WTC11 (cell line): Measurements from ENCODE around the gene GFRA1. TPM values are rescaled to one million over a fixed set of nuclear protein-coding genes. Genes with fewer than 3 reads are reported as not detected.

Experiments used
- ATAC-seq: fragments of 200-7000 bp; cut with Tn5 transposase; 2 replicates; pipeline ENCODE4 v1.10.0; 2021; ENCODE audit warnings: mild to moderate bottlenecking, moderate library complexity
- CTCF ChIA-PET: fragments of 300-600 bp; sonication (Branson Sonifier 250); formaldehyde crosslinking; loops from one replicate; lab custom pipeline; 2021; ENCODE audit warnings: antibody characterized with exemption; lab: Charles Lee
- POLR2A ChIA-PET: fragments of 350-600 bp; sonication (Branson Sonifier 250); formaldehyde crosslinking; loops from one replicate; lab custom pipeline; 2021; ENCODE audit warnings: antibody characterized with exemption; lab: Charles Lee
- DNase-seq: peaks from one replicate; pipeline ENCODE4 v3.0.0; 2021; ENCODE audit warnings: low spot score
- H3K27ac Mint-ChIP-seq: 2 replicates; pipeline ENCODE4 v1.8.0; 2021; ENCODE audit warnings: mixed read lengths
- H3K27me3 Mint-ChIP-seq: 2 replicates; pipeline ENCODE4 v1.8.0; 2021; ENCODE audit warnings: low read depth, mild to moderate bottlenecking, moderate library complexity, mixed read lengths
- H3K36me3 Mint-ChIP-seq: 2 replicates; pipeline ENCODE4 v1.8.0; 2021; ENCODE audit warnings: mixed read lengths
- H3K4me1 Mint-ChIP-seq: 2 replicates; pipeline ENCODE4 v1.8.0; 2022; ENCODE audit warnings: mixed read lengths
- H3K4me3 Mint-ChIP-seq: 2 replicates; pipeline ENCODE4 v1.8.0; 2021; ENCODE audit warnings: mild to moderate bottlenecking, moderate library complexity, mixed read lengths
- H3K9me3 Mint-ChIP-seq: 2 replicates; pipeline ENCODE4 v1.8.0; 2021; ENCODE audit warnings: mixed read lengths
- AFF4 ChIP-seq: sonication (generic); formaldehyde crosslinking; IDR thresholded peaks from 2 replicates; pipeline ENCODE4 v1.8.1; 2023; ENCODE audit warnings: mild to moderate bottlenecking, missing genetic modification reagents, borderline replicate concordance
- AR ChIP-seq: fragments of 250-450 bp; sonication (Bioruptor Pico); IDR thresholded peaks from 2 replicates; pipeline ENCODE4 v1.9.0; 2021; ENCODE audit warnings: mild to moderate bottlenecking
- GABPB1 ChIP-seq: sonication (generic); formaldehyde crosslinking; IDR thresholded peaks from 2 replicates; pipeline ENCODE4 v1.8.1; 2023; ENCODE audit warnings: mild to moderate bottlenecking, missing genetic modification reagents
- IRF2 ChIP-seq: sonication (generic); formaldehyde crosslinking; IDR thresholded peaks from 2 replicates; pipeline ENCODE4 v1.8.0; 2022; ENCODE audit warnings: low read depth, missing genetic modification reagents, borderline replicate concordance
- OVOL2 ChIP-seq: fragments of 250-450 bp; sonication (Bioruptor Pico); IDR thresholded peaks from 2 replicates; pipeline ENCODE4 v1.9.0; 2021; ENCODE audit warnings: mild to moderate bottlenecking, borderline replicate concordance
- RELA ChIP-seq: sonication (generic); formaldehyde crosslinking; IDR thresholded peaks from 2 replicates; pipeline ENCODE4 v1.8.1; 2022; ENCODE audit warnings: missing genetic modification reagents, mild to moderate bottlenecking, borderline replicate concordance
- SMAD4 ChIP-seq: sonication (generic); formaldehyde crosslinking; IDR thresholded peaks from 2 replicates; pipeline ENCODE4 v1.8.0; 2022; ENCODE audit warnings: mild to moderate bottlenecking, missing genetic modification reagents
- STAT6 ChIP-seq: sonication (generic); formaldehyde crosslinking; conservative IDR thresholded peaks from 2 replicates; pipeline ENCODE4 v1.8.1; 2023; ENCODE audit warnings: mild to moderate bottlenecking, low read depth, missing genetic modification reagents, moderate library complexity
- TEAD1 ChIP-seq: sonication (generic); formaldehyde crosslinking; IDR thresholded peaks from 2 replicates; pipeline ENCODE4 v1.8.0; 2022; ENCODE audit warnings: mild to moderate bottlenecking, missing genetic modification reagents
- total RNA-seq: library from RNA; stranded (reverse); gene quantifications from 3 replicates; pipeline ENCODE4 v1.2.3, GENCODE V29; 2021
- TF ChIP-seq, protein P1 (sequence below): sonication (generic); formaldehyde crosslinking; IDR thresholded peaks from 2 replicates; pipeline ENCODE4 v1.8.0; 2022; ENCODE audit warnings: missing genetic modification reagents
- TF ChIP-seq, protein P2 (sequence below): sonication (generic); formaldehyde crosslinking; IDR thresholded peaks from 2 replicates; pipeline ENCODE4 v1.8.1; 2023; ENCODE audit warnings: mild to moderate bottlenecking, missing genetic modification reagents
- TF ChIP-seq, protein P3 (sequence below): fragments of 250-450 bp; sonication (Bioruptor Pico); IDR thresholded peaks from 2 replicates; pipeline ENCODE4 v1.9.0; 2021; ENCODE audit warnings: moderate library complexity, mild to moderate bottlenecking, inconsistent platforms, borderline replicate concordance
- TF ChIP-seq, protein P4 (sequence below): fragments of 250-450 bp; sonication (Bioruptor Pico); IDR thresholded peaks from 2 replicates; pipeline ENCODE4 v1.9.0; 2021; ENCODE audit warnings: mild to moderate bottlenecking
- TF ChIP-seq, protein P5 (sequence below): fragments of 200-600 bp; IDR thresholded peaks from 2 replicates; pipeline ENCODE4 v1.8.0; 2022; ENCODE audit warnings: antibody characterized with exemption
- TF ChIP-seq, protein P6 (sequence below): sonication (generic); formaldehyde crosslinking; conservative IDR thresholded peaks from 2 replicates; pipeline ENCODE4 v1.8.1; 2022; ENCODE audit warnings: mild to moderate bottlenecking, missing genetic modification reagents
- TF ChIP-seq, protein P7 (sequence below): sonication (generic); formaldehyde crosslinking; IDR thresholded peaks from 2 replicates; pipeline ENCODE4 v1.8.1; 2023; ENCODE audit warnings: mild to moderate bottlenecking, missing genetic modification reagents, moderate library complexity

Gene GFRA1
- total RNA-seq, 1 experiment from 2014 or later: 4.4 TPM

- ChIA-PET CTCF (interaction anchor here (1.1 to 2.4 kb wide), 5 partner anchors 14 to 580 kb away, joined by 4 to 10 read pairs (median 6); partner anchors contain the start of gene GFRA1), POLR2A (no interaction called here)
- Mint-ChIP-seq H3K4me3 (no peak overlapping the region), H3K4me1 (peaks cover 2% of the 10 kb centered on the region), H3K27ac (no peak overlapping the region), H3K27me3 (no peaks in the 10 kb centered on the region), H3K9me3 (peaks cover 7% of the 10 kb centered on the region; the same call in 1 of the 2 replicates), H3K36me3 (no peaks in the 10 kb centered on the region)
- ATAC-seq: no peak
- no peak for DNase-seq
- TF ChIP-seq TEAD1 (CRISPR knock-in tag) (no peak), IRF2 (CRISPR knock-in tag) (no peak), RELA (CRISPR knock-in tag) (no peak), AR (CRISPR knock-in tag) (no peak), OVOL2 (CRISPR knock-in tag) (no peak), GABPB1 (CRISPR knock-in tag) (no peak), SMAD4 (CRISPR knock-in tag) (no peak), STAT6 (CRISPR knock-in tag) (no peak), AFF4 (CRISPR knock-in tag) (no peak)
- TF ChIP-seq, protein P1, sequence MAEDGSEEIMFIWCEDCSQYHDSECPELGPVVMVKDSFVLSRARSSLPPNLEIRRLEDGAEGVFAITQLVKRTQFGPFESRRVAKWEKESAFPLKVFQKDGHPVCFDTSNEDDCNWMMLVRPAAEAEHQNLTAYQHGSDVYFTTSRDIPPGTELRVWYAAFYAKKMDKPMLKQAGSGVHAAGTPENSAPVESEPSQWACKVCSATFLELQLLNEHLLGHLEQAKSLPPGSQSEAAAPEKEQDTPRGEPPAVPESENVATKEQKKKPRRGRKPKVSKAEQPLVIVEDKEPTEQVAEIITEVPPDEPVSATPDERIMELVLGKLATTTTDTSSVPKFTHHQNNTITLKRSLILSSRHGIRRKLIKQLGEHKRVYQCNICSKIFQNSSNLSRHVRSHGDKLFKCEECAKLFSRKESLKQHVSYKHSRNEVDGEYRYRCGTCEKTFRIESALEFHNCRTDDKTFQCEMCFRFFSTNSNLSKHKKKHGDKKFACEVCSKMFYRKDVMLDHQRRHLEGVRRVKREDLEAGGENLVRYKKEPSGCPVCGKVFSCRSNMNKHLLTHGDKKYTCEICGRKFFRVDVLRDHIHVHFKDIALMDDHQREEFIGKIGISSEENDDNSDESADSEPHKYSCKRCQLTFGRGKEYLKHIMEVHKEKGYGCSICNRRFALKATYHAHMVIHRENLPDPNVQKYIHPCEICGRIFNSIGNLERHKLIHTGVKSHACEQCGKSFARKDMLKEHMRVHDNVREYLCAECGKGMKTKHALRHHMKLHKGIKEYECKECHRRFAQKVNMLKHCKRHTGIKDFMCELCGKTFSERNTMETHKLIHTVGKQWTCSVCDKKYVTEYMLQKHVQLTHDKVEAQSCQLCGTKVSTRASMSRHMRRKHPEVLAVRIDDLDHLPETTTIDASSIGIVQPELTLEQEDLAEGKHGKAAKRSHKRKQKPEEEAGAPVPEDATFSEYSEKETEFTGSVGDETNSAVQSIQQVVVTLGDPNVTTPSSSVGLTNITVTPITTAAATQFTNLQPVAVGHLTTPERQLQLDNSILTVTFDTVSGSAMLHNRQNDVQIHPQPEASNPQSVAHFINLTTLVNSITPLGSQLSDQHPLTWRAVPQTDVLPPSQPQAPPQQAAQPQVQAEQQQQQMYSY: no peak
- TF ChIP-seq, protein P2, sequence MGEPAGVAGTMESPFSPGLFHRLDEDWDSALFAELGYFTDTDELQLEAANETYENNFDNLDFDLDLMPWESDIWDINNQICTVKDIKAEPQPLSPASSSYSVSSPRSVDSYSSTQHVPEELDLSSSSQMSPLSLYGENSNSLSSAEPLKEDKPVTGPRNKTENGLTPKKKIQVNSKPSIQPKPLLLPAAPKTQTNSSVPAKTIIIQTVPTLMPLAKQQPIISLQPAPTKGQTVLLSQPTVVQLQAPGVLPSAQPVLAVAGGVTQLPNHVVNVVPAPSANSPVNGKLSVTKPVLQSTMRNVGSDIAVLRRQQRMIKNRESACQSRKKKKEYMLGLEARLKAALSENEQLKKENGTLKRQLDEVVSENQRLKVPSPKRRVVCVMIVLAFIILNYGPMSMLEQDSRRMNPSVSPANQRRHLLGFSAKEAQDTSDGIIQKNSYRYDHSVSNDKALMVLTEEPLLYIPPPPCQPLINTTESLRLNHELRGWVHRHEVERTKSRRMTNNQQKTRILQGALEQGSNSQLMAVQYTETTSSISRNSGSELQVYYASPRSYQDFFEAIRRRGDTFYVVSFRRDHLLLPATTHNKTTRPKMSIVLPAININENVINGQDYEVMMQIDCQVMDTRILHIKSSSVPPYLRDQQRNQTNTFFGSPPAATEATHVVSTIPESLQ (CRISPR knock-in tag): no peak
- TF ChIP-seq, protein P3, sequence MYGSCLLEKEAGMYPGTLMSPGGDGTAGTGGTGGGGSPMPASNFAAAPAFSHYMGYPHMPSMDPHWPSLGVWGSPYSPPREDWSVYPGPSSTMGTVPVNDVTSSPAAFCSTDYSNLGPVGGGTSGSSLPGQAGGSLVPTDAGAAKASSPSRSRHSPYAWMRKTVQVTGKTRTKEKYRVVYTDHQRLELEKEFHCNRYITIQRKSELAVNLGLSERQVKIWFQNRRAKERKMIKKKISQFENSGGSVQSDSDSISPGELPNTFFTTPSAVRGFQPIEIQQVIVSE (CRISPR knock-in tag): no peak
- TF ChIP-seq, protein P4, sequence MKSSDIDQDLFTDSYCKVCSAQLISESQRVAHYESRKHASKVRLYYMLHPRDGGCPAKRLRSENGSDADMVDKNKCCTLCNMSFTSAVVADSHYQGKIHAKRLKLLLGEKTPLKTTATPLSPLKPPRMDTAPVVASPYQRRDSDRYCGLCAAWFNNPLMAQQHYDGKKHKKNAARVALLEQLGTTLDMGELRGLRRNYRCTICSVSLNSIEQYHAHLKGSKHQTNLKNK: no peak
- TF ChIP-seq, protein P5, sequence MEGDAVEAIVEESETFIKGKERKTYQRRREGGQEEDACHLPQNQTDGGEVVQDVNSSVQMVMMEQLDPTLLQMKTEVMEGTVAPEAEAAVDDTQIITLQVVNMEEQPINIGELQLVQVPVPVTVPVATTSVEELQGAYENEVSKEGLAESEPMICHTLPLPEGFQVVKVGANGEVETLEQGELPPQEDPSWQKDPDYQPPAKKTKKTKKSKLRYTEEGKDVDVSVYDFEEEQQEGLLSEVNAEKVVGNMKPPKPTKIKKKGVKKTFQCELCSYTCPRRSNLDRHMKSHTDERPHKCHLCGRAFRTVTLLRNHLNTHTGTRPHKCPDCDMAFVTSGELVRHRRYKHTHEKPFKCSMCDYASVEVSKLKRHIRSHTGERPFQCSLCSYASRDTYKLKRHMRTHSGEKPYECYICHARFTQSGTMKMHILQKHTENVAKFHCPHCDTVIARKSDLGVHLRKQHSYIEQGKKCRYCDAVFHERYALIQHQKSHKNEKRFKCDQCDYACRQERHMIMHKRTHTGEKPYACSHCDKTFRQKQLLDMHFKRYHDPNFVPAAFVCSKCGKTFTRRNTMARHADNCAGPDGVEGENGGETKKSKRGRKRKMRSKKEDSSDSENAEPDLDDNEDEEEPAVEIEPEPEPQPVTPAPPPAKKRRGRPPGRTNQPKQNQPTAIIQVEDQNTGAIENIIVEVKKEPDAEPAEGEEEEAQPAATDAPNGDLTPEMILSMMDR: no peak
- TF ChIP-seq, protein P6, sequence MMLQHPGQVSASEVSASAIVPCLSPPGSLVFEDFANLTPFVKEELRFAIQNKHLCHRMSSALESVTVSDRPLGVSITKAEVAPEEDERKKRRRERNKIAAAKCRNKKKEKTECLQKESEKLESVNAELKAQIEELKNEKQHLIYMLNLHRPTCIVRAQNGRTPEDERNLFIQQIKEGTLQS (CRISPR knock-in tag): no peak
- TF ChIP-seq, protein P7, sequence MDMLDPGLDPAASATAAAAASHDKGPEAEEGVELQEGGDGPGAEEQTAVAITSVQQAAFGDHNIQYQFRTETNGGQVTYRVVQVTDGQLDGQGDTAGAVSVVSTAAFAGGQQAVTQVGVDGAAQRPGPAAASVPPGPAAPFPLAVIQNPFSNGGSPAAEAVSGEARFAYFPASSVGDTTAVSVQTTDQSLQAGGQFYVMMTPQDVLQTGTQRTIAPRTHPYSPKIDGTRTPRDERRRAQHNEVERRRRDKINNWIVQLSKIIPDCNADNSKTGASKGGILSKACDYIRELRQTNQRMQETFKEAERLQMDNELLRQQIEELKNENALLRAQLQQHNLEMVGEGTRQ (CRISPR knock-in tag): no peak
These were observed 13.7 kb upstream of the GFRA1 start for GRCh38 chr10:116286626-116287200.
